ENCODE data around the gene ROCK2. TPM values are rescaled to one million over a fixed set of nuclear protein-coding genes. Genes with fewer than 3 reads are reported as not detected.
"Not testable (repeated sequence)": the region's sequence is repeated elsewhere in the genome, so short reads cannot be mapped to it uniquely, and the experiment has no call there.

ROCK2 gene
- total RNA-seq, 1 donor: 7.0 TPM

GRCh38 chr2:11241412-11242203 is 102.8 kb downstream of the ROCK2 start:
- DNase-seq (ENCODE audit: low read depth in 2 of 3, low spot score in 2 of 3): no peak

GRCh38 chr2:11239666-11240462 is 104.6 kb downstream of the ROCK2 start:
- DNase-seq (ENCODE audit: low read depth in 2 of 3, low spot score in 2 of 3): no peak

- no peak for DNase-seq (ENCODE audit: low read depth in 2 of 3, low spot score in 2 of 3)
Measured at GRCh38 chr2:11239147-11239546, 105.3 kb downstream of the ROCK2 start.

GRCh38 chr2:11237122-11237521 is 107.3 kb downstream of the ROCK2 start:
- DNase-seq (ENCODE audit: low read depth in 2 of 3, low spot score in 2 of 3): no peak

- DNase-seq (ENCODE audit: low read depth in 2 of 3, low spot score in 2 of 3): no peak
Measured at GRCh38 chr2:11236335-11236734, 108.1 kb downstream of the ROCK2 start.

GRCh38 chr2:11235583-11235982 is 108.9 kb downstream of the ROCK2 start:
- DNase-seq (ENCODE audit: low read depth in 2 of 3, low spot score in 2 of 3): no peak

GRCh38 chr2:11234309-11234708 is 110.1 kb downstream of the ROCK2 start:
- DNase-seq (ENCODE audit: low read depth in 2 of 3, low spot score in 2 of 3): peak in 2 of 3 donors; percentile 8 to 47

- not testable (repeated sequence) for DNase-seq (ENCODE audit: low read depth in 2 of 3, low spot score in 2 of 3)
Measured at GRCh38 chr2:11231193-11231592, 113.2 kb downstream of the ROCK2 start.

- DNase-seq (ENCODE audit: low read depth in 2 of 3, low spot score in 2 of 3): peak in 2 of 3 donors; percentile 9 to 50
Measured at GRCh38 chr2:11228692-11229091, 115.7 kb downstream of the ROCK2 start.

GRCh38 chr2:11227595-11227994 is 116.8 kb downstream of the ROCK2 start:
- no peak for DNase-seq (ENCODE audit: low read depth in 2 of 3, low spot score in 2 of 3)

GRCh38 chr2:11224887-11225286 is 119.5 kb downstream of the ROCK2 start:
- DNase-seq (ENCODE audit: low read depth in 2 of 3, low spot score in 2 of 3): peak in 1 of 3 donors; percentile 21

- DNase-seq (ENCODE audit: low read depth in 2 of 3, low spot score in 2 of 3): no peak
Measured at GRCh38 chr2:11222845-11223244, 121.6 kb downstream of the ROCK2 start.

- DNase-seq (ENCODE audit: low read depth in 2 of 3, low spot score in 2 of 3): no peak
Measured at GRCh38 chr2:11220445-11220844, 124.0 kb downstream of the ROCK2 start.

- DNase-seq (ENCODE audit: low read depth in 2 of 3, low spot score in 2 of 3): no peak
Measured at GRCh38 chr2:11215407-11215806, 129.0 kb downstream of the ROCK2 start.

- no peak for DNase-seq (ENCODE audit: low read depth in 2 of 3, low spot score in 2 of 3)
Measured at GRCh38 chr2:11214770-11215169, 129.7 kb downstream of the ROCK2 start.

GRCh38 chr2:11213975-11214374 is 130.5 kb downstream of the ROCK2 start:
- no peak for DNase-seq (ENCODE audit: low read depth in 2 of 3, low spot score in 2 of 3)

- no peak for DNase-seq (ENCODE audit: low read depth in 2 of 3, low spot score in 2 of 3)
Measured at GRCh38 chr2:11213090-11213638, 131.3 kb downstream of the ROCK2 start.

GRCh38 chr2:11212645-11213044 is 131.8 kb downstream of the ROCK2 start:
- no peak for DNase-seq (ENCODE audit: low read depth in 2 of 3, low spot score in 2 of 3)

- no peak for DNase-seq (ENCODE audit: low read depth in 2 of 3, low spot score in 2 of 3)
Measured at GRCh38 chr2:11208083-11208482, 136.4 kb downstream of the ROCK2 start.

- peak in 2 of 3 donors; percentile 48 to 50 for DNase-seq (ENCODE audit: low read depth in 2 of 3, low spot score in 2 of 3)
Measured at GRCh38 chr2:11203480-11203879, 141.0 kb downstream of the ROCK2 start.

- DNase-seq (ENCODE audit: low read depth in 2 of 3, low spot score in 2 of 3): no peak
Measured at GRCh38 chr2:11201969-11202368, 142.5 kb downstream of the ROCK2 start.

- DNase-seq (ENCODE audit: low read depth in 2 of 3, low spot score in 2 of 3): no peak
Measured at GRCh38 chr2:11200651-11201050, 143.8 kb downstream of the ROCK2 start.

Data from hematopoietic multipotent progenitor cell (in vitro differentiated cells).